Glomerular endothelial cell (primary cell): ENCODE data around the gene GALNT6. TPM values are rescaled to one million over a fixed set of nuclear protein-coding genes. Genes with fewer than 3 reads are reported as not detected.
"Not testable (repeated sequence)": the region's sequence is repeated elsewhere in the genome, so short reads cannot be mapped to it uniquely, and the experiment has no call there.

ENCODE experiments used
- DNase-seq: peaks from one replicate; pipeline ENCODE4 v3.0.0-alpha.2; 2011; ENCODE audit warnings: low read depth, low spot score; ENCODE audit errors: extremely low read depth
- total RNA-seq: library from RNA; depleted of rRNA; stranded (reverse); fragments of >200 nt; gene quantifications from 2 replicates; pipeline ENCODE4 v1.2.3, GENCODE V29; 2015

Gene GALNT6
- total RNA-seq, 1 donor from 2014 or later = 102 TPM

DNA sequence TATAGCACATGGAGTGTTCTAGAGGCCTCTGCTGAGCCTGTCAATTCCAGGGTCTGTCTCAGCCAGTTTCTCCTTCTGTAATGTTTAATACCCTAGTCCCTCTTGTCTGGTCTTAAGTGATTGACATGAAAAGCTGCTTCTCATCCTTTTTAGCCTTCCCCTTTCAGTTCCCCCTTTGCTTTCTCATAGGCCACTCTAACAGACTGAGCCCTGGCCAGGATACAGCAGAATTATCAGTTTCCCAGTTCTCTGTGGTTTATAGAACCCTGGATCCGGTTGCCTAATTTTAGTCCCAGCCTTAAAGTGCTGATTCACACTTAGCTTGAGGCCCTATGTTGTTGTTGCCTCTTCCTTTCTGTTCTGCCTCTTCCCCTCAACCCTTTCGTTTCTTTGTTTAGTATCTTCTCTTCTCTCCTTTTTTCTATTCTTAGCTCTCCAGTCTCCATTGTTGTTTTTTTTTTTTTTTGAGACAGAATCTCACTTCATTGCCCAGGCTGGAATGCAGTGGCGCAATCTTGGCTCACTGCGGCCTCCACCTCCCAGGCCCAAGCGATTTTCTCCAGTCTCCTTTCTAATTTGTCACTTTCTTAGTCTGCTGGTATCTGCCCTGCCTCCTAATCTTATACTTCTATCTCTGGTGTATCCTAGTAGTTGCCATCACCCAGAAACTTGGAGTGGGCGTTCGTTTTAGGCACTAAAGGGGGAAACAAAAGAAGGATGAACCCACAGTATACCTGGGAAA lies 64.3 kb downstream of the GALNT6 start:
- DNase-seq = no peak

DNA sequence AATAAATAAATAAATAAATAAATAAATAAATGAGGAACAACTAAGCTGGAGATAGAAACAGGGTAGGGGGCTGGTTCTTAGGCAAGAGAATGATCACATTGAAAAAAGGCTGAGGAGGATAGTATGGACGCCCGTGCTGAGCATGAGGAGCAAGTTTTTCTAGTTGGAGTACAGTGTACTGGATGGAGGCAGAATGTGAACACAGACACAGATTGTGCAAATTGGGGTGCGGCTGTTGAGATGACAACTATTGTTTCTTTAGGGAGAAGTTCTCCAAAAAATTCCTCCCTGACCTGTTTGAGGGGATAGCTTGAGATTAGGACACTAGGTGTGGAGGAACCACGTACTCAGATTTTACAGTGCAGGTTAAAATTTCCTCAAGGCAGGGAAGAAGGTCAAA lies 66.3 kb downstream of the GALNT6 start:
- DNase-seq = no peak

DNA sequence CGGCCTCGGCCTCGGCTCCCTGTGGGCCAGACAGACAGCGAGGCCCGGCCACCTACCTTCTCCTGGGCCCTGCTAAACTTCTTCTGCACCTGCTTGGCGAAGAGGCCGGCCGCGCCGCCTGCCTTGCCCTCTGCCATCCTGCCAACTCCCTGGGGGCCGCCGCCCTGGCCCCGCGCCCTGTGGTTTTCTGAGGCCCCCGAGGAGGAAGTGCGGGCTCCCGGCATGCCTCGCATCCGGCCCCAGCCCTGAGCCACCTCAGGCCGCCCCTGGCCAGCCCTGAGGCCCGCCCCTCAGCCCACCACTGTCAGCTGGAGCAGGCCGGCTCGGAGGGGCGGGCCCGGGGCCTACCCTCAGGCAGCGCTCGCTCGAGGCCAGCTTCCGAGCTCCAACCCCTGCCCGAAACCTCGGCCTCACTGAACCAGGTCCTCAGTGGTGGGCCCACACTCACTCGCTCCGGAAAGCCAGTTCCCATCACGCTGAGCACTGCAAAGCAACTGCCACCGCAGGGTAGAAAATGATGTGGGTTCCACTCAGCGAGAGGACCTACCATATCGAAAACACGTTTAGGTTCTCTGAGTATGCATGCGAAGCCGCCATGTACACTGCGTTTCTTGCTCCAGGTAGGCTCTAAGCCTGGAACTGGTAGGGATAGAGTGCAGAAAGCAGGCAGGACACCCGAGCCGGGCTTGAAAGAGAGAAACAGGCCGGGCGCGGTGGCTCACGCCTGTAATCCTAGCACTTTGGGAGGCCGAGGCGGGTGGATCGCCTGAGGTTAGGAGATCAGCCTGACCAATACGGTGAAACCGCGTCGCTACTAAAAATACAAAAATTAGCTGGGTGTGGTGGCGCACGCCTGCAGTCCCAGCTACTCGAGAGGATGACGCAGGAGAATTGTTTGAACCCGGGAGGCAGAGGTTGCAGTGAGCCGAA lies 67.0 kb downstream of the GALNT6 start, which contains the start of gene BIN2:
BIN2 (minus strand) TSS at position 209 of the 930 bp plus-strand sequence; CDS start at position 137, 72 bp downstream.
- no peak for DNase-seq

DNA sequence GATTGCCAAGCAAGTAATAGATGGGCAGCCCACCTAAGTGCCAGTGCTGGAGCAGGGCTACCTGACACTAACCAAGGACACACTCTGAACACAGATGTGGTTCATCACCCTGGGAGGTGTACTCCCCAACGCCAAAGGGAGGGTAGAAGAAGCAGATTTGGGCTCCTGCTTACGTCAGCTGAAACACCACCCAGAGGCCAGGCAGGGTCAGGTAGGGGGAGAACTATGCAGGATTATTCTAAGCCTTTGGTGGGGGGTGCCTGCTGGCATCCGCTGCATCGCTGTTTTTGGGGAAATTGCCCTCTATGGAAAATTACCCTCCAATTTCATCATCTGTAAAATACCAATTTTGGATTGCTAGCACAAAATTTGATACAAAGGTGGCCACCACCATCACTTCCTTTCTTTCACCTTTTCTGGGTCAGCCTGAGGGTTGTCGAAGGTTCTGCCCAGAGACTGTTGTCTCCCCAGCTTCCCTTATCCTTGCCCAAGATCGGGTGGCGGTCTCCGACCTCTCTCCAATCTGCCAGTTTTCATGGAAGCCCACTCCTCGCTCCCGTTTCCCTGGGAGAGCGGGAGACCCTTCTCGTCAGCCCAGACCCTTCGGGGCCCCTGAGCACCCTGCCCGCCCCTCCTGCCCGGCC lies 67.8 kb downstream of the GALNT6 start:
- DNase-seq = no peak

DNA sequence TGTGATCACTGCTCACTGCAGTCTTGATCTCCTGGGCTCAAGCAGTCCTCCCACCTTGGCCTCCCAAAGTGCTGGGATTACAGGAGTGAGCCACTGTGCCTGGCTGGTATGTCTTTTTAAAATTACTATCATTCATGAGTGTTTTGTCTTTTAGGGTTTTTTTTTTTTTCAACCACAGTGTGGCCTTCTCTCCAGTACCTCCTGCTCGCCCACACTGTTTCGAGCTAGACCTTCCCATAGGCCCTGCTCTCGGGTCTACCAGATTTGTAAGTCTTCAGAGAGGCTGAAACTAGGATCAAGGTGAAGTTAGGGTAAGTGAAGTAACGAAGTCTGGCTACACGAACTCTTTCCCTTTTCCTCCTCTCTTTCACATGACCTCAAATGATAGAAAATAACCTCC lies 68.8 kb downstream of the GALNT6 start:
- no peak for DNase-seq

DNA sequence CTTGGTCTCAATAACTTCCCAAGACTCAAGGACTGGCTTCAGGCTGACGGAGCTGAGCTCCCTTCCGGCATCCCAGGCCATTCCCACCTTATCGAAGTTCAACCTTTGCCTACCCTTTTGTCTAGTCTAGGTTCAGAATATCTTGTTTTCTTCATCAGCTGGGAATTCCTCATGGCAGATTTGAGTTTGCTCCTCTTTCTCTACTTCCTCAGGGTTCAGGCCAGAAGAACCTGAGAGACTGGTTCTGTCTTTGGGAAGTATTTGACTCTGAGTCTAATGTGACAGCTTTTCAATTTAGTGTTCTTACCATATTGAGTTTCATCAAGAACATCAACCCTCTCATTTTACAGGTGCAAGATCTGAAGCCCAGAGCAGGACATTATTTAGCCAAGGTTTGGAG lies 69.3 kb downstream of the GALNT6 start:
- DNase-seq = no peak

DNA sequence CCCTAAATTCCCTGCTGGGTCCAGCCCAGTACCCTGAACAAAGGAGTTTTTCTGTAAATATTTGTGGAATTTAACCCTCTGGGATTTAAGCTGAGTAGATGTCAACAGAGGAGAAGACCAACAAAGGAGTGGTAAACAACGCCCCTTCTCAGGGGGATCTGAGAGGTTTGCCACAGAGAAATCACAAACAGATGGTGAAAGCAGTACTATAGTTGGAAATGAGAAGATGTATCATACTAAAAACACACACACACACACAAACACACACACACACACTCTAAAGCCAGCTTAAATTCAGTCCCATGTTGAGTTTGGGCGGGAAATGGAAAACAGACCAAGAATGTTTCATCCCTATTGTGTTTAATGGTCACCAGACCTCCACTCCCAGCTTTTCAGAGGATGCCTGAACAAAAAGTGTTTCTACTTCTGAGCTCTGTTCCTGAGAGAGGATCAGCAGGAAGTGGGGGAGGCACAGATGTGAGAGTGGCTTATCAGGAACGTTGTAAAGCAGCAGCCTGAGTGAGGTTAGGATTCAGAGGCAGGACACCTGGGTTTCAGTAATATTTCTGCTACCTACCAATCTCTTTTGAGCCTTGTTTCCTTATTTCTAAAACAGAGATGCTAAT lies 70.4 kb downstream of the GALNT6 start:
- no peak for DNase-seq

DNA sequence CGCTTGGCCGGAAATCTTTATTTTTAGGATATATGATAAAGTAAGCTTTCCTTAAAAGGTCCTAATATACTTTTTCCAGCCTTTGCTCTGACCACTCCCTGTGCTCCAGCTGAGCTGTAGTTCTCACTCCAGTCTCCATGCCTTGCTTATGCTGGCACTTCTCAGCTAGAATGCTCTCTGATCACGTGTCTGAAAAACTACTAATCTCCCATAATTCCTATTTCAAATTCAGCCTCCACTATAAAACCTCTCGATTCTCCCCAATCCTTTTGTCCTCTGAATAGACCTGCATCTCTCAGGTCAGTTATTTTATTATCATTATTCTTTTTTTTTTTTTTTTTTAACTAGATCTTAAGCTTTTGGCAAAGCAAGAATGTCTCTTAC lies 70.9 kb downstream of the GALNT6 start:
- no peak for DNase-seq

DNA sequence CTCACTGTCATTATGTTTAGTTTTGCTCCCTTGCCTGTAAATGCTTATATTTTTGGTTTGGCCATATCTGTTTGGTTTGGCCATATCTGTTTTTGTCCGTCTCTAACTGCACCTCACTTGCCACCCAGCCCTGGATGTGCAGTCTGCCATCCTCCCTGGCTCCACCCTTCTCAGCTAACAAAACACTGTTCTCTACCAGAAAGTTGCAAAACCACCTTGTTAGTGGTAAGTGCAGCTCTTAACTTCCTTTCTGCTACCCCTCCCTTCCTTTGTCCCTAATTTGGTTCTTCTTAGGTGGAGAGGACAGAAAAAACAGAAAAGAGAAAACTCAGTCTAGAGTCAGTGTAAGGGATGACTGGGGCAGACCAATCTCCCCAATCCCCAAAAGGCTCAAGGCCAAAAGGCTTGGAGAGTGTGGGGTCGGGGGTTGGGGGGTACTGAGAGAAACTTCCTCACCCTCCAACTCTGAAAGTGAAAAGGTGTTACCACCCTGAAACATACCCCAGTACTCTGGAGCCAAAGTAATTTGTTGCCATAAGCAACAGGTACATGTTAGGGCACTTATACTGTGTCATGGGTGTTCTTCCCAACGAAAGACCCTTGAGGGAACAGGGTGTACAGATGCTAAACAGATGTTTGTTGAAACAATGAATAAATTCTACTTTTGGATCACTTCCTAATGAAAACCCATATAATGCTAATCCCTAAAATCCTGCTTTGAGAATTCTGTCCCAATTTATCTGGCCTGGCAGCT lies 72.2 kb downstream of the GALNT6 start:
- DNase-seq = no peak

DNA sequence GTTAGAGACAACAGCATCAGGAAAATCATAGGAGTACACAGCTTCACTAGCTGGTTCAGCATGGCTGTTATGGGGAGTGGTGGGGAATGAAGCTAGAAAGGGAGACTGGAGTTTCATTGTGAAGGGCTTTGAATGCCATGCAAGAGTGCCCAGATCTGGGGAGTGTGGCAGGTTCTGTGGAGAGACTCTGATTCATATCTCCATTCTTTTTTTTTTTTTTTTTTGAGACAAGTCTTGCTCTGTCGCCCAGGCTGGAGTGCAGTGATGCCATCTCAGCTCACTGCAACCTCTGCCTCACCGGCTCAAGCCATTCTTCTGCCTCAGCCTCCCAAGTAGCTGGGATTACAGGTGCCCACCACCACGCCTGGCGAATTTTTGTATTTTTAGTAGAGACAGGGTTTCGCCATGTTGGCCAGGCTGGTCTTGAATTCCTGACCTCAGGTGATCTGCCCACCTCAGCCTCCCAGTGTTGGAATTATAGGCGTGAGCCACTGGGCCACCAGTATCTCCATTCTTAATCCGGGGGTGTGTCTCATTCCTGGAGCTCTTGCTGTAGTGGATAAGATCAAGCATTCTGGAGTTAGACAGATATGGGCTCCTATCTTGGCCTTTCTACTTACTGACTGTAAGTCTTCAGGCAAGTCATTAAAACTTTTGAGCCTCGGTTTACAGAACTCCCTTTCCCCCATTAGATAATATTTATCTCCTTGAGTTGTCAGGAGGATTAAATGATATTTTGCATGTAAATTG lies 73.0 kb downstream of the GALNT6 start:
- not testable (repeated sequence) for DNase-seq

DNA sequence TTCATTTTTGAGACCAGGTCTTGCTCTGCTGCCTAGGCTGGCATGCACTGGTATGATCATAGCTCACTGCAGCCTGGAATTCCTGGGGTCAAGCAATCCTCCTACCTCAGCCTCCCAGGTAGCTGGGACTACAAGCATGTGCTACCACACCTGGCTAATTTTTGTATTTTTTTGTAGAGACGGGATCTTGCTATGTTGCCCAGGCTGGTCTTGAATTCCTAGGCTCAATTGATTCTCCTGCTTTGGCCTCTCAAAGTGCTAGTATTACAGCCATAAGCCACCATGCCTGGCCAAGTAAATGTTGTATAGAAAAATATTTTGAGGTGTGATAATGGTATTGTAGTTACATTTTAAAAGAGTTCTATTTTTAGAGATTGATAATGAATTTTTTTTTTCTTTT lies 79.8 kb downstream of the GALNT6 start:
- DNase-seq = no peak

DNA sequence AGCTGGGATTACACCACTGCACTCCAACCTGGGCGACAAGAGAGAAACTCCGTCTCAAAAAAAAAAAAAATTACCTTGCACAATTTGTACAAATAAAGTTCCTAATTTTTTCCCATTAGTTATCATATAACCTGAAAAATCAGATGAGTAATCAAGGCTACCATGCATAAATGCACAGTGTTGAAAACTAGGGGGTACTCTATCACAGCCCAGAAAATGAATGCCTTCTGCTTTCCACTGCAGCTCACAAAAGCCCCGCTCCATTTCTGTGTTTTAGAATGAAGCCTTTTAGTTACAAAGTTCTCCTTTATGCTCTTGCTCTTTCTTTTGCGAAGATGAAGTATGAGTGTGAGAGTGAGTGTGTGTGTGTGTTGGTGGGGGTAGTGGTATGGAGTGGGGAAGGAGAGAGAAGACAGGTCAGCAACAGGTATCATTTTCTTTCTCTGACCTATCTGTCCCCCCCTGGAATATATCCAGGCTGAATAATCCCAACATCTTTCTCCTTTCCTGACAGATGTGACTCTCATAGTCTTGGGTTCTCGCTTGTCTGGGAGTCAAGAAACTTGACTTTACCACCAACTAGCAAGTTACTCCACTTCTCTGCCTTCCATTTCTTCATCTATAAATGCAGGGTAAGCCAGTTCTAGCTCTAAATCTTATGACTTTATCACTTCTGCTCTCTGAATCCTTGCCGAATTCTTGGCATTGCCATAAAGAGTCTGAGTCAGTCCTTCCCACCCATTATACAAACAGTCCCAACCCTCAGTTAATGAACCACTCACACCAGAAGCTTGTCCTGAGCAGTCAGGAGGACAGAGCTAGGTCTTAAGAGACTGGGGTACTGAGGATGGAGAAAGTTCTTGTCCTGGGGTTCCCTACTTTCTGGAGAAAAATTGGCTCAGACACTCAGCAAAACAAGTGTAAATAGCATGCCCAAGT lies 83.3 kb downstream of the GALNT6 start:
- no peak for DNase-seq

DNA sequence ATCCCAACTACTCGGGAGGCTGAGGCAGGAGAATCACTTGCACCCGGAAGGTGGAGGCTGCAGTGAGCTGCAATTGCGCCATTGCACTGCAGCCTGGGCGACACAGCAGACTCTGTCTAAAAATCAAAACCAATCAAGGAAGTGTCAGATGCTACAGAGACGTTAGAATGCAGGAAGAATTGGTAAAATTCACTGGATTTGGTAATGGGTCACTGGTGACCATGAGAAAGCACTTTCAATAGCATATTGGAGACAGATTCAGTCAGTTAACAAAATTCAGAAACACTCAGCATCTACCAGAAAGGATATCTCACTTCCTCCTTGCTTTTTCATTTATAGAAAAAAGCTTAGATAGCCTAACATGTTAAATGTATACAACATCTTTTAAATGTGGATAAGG lies 84.7 kb downstream of the GALNT6 start:
- no peak for DNase-seq

Other genes starting within 250 kb of the GALNT6 start
- 15.7 and 17.0 TPM in 2 replicates for gene TFCP2, start 218.3 kb downstream of the GALNT6 start, total RNA-seq
- gene POU6F1, start 173.3 kb downstream of the GALNT6 start, total RNA-seq = 6.7 and 13.2 TPM in 2 replicates
- gene DAZAP2, start 152.6 kb downstream of the GALNT6 start, total RNA-seq = 204 and 248 TPM in 2 replicates
- gene SMAGP, start 121.0 kb downstream of the GALNT6 start, total RNA-seq = 15.4 and 27.2 TPM in 2 replicates
- gene BIN2, start 67.2 kb downstream of the GALNT6 start, total RNA-seq = not detected in 2 replicates
- not detected in 2 replicates for gene CELA1, start 44.7 kb downstream of the GALNT6 start, total RNA-seq
- gene SLC4A8, start 33.4 kb upstream of the GALNT6 start, total RNA-seq = 3.1 and 3.4 TPM in 2 replicates
- 2.0 and 7.1 TPM in 2 replicates for gene SCN8A, start 199.8 kb upstream of the GALNT6 start, total RNA-seq